GM12875 (cell line): Measurements from ENCODE around the gene ZNF221.
A peak's percentile ranks its signal among the peaks of the same experiment; 100 is the strongest.

Experiments used
- H3K4me3 ChIP-seq: one replicate; pipeline ENCODE4 v1.5.1; 2011; ENCODE audit warnings: low read depth, low read length, control low read depth
- CTCF ChIP-seq: IDR thresholded peaks from 2 replicates; pipeline ENCODE4 v1.5.1; 2011; ENCODE audit warnings: low read depth, mild to moderate bottlenecking, control low read depth, inconsistent platforms, low read length, moderate library complexity, borderline replicate concordance; ENCODE audit not compliant: insufficient read depth

The ZNF221 gene

GRCh38 chr19:43910884-43911283, 40.1 kb upstream of the ZNF221 start:
- TF ChIP-seq CTCF, result no peak
- no peak overlapping the region for H3K4me3 ChIP-seq

- no peak for TF ChIP-seq CTCF
- H3K4me3 ChIP-seq, result no peak overlapping the region
Measured at GRCh38 chr19:43913383-43913782, 37.6 kb upstream of the ZNF221 start.

- no peak for TF ChIP-seq CTCF
- no peak overlapping the region for H3K4me3 ChIP-seq
Measured at GRCh38 chr19:43914051-43914450, 37.0 kb upstream of the ZNF221 start.

- H3K4me3 ChIP-seq, result no peak overlapping the region
- no peak for TF ChIP-seq CTCF
Measured at GRCh38 chr19:43923875-43924274, 27.2 kb upstream of the ZNF221 start.

DNA sequence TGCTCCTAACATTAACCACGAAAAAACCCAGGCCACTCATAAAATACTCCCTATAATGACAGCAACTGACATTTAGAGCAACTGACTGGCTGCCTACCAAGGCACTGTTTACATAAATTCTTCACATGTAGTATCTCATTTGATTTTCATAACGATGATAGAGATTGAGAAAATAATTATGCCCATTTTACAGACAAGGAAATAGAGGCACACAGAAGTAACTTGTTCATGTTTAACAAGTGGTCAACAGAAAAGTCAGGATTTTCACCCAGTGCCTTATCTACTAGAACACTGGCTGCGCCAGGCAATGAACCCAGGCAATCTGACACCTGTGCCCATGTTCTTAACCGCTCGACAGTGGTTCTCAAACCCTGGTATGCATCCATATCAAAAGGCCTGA, 22.2 kb upstream of the ZNF221 start:
- no peak overlapping the region for H3K4me3 ChIP-seq
- no peak for TF ChIP-seq CTCF

DNA sequence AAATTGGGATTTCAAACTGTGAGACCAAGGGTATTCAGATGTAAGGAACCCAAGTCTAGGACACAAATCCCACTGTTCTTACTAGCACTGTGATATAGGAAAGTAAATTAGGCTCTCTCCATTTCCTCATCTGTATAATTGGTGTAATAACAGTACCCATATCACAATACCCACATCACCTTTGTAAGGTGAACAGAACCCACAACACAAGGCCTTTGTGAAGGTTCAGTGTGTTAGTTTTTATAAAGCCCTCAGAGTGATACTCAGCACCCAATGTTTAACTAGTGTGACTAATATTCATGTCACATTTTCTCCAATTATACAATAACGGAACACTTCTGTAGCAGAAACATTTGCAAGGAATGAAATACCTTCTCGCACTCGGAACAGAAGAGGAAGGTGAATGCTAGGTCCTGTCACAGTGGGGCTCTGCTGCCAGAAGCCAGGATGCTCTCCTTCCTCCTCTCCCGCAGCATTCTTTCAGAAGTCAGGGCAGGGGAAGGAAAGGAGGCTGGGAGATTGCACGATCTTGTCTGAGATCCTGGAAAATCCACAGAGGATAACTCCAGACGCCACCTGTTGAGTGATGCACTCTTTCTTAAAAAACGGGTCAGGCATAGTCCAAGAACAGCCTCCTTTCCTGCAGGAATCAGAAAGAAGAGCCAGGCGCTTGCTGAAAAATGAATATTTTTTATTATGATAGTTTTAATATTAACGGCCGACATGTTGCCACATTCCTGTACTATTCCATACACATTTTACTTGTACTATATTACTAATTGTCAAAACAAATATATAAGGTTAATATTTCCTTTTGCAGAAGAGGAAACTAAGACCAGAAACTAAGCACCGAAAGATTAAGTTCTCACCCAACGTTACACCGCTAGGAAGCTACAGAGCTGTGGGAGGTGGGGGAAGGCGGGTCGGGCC, 16.7 kb upstream of the ZNF221 start:
- no peak for TF ChIP-seq CTCF
- H3K4me3 ChIP-seq, result peak overlapping the region; percentile 91
